ENCODE data around the gene RPL13A.

The RPL13A gene

GRCh38 chr19:49487277-49488045 is at the start of gene RPL13A:
Gene RPL13A (plus strand): TSS chr19:49487608. CDS start chr19:49487630, 22 bp downstream.
- peak; percentile 91 for DNase-seq (ENCODE audit: low read depth, low spot score)
- peak within 1 kb of the TSS; percentile 90 for H3K4me3 ChIP-seq (ENCODE audit: low read depth, low read length)
- no peak for TF ChIP-seq CTCF (IDR thresholded peaks at IDR 0.05; ENCODE audit: insufficient read depth, low read length, missing control alignments)
- ChIA-PET POLR2A (interaction anchor here (0.6 to 2.5 kb wide), 5 partner anchors 9 to 153 kb away, joined by 3 to 16 read pairs (median 3); partner anchors contain the start of genes NOSIP, PIH1D1 and RPS11), CTCF (interaction anchor here (1.2 to 2.0 kb wide), 4 partner anchors 10 to 82 kb away, joined by 5 to 11 read pairs (median 7); no protein-coding TSS in a partner anchor)

DNA sequence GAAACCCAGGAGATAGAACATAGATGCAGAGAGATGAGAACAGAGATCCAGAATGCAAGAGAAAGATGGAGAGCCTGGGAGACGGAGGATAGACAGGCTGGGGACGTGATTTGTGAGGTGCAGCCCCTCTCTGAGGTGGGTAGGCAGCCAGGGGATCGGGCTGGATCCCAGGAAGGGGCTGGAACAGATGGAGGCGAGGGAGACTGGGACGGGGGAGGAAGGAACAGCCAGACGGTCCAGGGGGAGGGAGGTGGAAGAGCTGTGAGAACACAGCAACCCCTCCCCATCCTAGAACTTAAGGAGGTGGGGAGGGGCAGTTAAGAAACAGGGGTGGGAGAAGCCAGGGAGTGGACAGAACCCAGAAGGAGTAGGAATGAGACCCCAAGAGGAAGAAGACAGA is 49.1 kb upstream of the RPL13A start:
- no peak for TF ChIP-seq CTCF (IDR thresholded peaks at IDR 0.05; ENCODE audit: insufficient read depth, low read length, missing control alignments)
- no peak for DNase-seq (ENCODE audit: low read depth, low spot score)
- ChIA-PET CTCF (no interaction called here), POLR2A (no interaction called here)
- H3K4me3 ChIP-seq (ENCODE audit: low read depth, low read length), result no peak overlapping the region

DNA sequence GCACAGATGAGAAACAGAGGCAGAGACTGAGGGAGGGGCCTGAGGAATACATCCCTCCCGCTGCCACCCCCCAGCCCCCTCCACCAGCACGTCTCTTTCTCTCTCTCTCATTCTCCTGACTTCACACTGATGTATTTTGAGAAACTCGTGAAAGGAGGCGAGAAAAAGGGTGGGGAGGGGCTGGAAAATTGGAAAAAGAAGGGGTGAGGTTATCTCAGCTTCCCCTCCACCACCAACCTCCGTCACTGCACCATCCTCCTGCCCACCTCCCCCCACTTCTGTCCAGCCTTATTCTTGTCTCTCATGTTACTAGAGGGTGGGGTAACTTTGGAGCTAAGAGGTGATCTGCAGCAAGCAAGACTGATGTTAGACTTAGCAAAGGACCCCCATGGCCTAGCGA is 47.6 kb upstream of the RPL13A start:
- DNase-seq (ENCODE audit: low read depth, low spot score), result no peak
- CTCF ChIA-PET, result interaction anchor here (1.2 to 1.5 kb wide), 3 partner anchors 10 to 213 kb away, joined by 3 to 6 read pairs (median 3); no protein-coding TSS in a partner anchor
- no peak overlapping the region for H3K4me3 ChIP-seq (ENCODE audit: low read depth, low read length)
- TF ChIP-seq CTCF (IDR thresholded peaks at IDR 0.05; ENCODE audit: insufficient read depth, low read length, missing control alignments), result no peak
- POLR2A ChIA-PET, result no interaction called here

GRCh38 chr19:49440439-49441209 is 46.8 kb upstream of the RPL13A start:
- H3K4me3 ChIP-seq (ENCODE audit: low read depth, low read length), result no peak overlapping the region
- CTCF ChIA-PET, result interaction anchor here (1.2 to 1.7 kb wide), 4 partner anchors 9 to 214 kb away, joined by 3 to 7 read pairs (median 3); no protein-coding TSS in a partner anchor
- no peak for TF ChIP-seq CTCF (IDR thresholded peaks at IDR 0.05; ENCODE audit: insufficient read depth, low read length, missing control alignments)
- POLR2A ChIA-PET, result no interaction called here
- DNase-seq (ENCODE audit: low read depth, low spot score), result no peak

GRCh38 chr19:49441210-49441959 is 46.0 kb upstream of the RPL13A start, which contains the start of gene SLC17A7:
Gene SLC17A7 (minus strand): TSS chr19:49441527. CDS start chr19:49441379, 148 bp downstream.
- DNase-seq (ENCODE audit: low read depth, low spot score), result no peak
- H3K4me3 ChIP-seq (ENCODE audit: low read depth, low read length), result no peak within 1 kb of the TSS; the same call in 1 of the 2 replicates
- TF ChIP-seq CTCF (IDR thresholded peaks at IDR 0.05; ENCODE audit: insufficient read depth, low read length, missing control alignments), result no peak
- ChIA-PET CTCF (interaction anchor here (0.7 to 2.3 kb wide), 5 partner anchors 12 to 215 kb away, joined by 3 to 21 read pairs (median 7); no protein-coding TSS in a partner anchor), POLR2A (no interaction called here)
